Right lobe of liver (tissue), 6 donors: Measurements from ENCODE around the gene GRAMD2A. TPM values are rescaled to one million over a fixed set of nuclear protein-coding genes. Genes with fewer than 3 reads are reported as not detected.

ENCODE experiments used
- ATAC-seq, 4 donors: fragments of 200-7000 bp; cut with Tn5 transposase; one replicate each; pipeline ENCODE4 v1.9.1; 2020; ENCODE audit warnings: mild to moderate bottlenecking in 4 of 4, moderate library complexity in 4 of 4
- DNase-seq, 3 donors: peaks; one replicate each; pipeline ENCODE4 v3.0.0-alpha.2; 2020
- H3K27ac ChIP-seq, 3 donors: fragments of 200-600 bp; one replicate each; pipeline ENCODE4 v1.8.0; 2022
- H3K27me3 ChIP-seq, 2 donors: fragments of 200-600 bp; one replicate each; pipeline ENCODE4 v1.8.0; 2022
- H3K36me3 ChIP-seq, 4 donors: fragments of 200-600 bp; sonication (generic) in 1 of 4; one replicate each; pipeline versions ENCODE4 v1.5.1 to v1.8.0; 2017 to 2022; ENCODE audit warnings: control low read depth in 1 of 4
- H3K4me1 ChIP-seq, 4 donors: fragments of 200-600 bp; sonication (generic) in 1 of 4; one replicate each; pipeline versions ENCODE4 v1.5.1 to v1.8.0; 2017 to 2022; ENCODE audit warnings: control low read depth in 1 of 4
- H3K4me3 ChIP-seq, 3 donors: fragments of 200-600 bp; one replicate each; pipeline ENCODE4 v1.8.0; 2022
- H3K9me3 ChIP-seq, 4 donors: fragments of 200-600 bp; sonication (generic) in 1 of 4; one replicate each; pipeline versions ENCODE4 v1.5.1 to v1.8.0; 2017 to 2022; ENCODE audit warnings: control low read depth in 1 of 4
- POLR2A ChIP-seq: fragments of 450-650 bp; IDR thresholded peaks from one replicate; pipeline ENCODE4 v1.6.1; 2017; ENCODE audit warnings: antibody characterized with exemption, mild to moderate bottlenecking
- whole genome bisulfite sequencing: methylation state at CpG from one replicate; pipeline ENCODE4 v1.1.6; 2018; ENCODE audit warnings: low coverage, low lambda C conversion rate; ENCODE audit not compliant: insufficient coverage; ENCODE audit errors: missing lambda C conversion rate; 5-methylcytosine and 5-hydroxymethylcytosine counted together
- intact Hi-C, 2 donors: fragments of 100-400 bp; cut with DNase I; formaldehyde crosslinking; loops; one replicate each; pipeline versions ENCODE4 v1.11.2 to v1.14.1; 2022
- total RNA-seq, 6 experiments: library from RNA; depleted of rRNA in 2 of 6; stranded (reverse); fragments of >200 nt in 2 of 6; fragmentation: NEBNext Ultra II Directional in 3 of 6; extraction: Animal tissue kit (Norgen Biotek cat#: 25700) in 3 of 6; gene quantifications; one replicate each; pipeline versions ENCODE4 v1.1.0 to v1.2.4, GENCODE V29; 2016 to 2023
- TF ChIP-seq, protein P1 (sequence below), 4 donors: fragments of 200-600 bp in 3 of 4; fragments of 450-650 bp in 1 of 4; IDR thresholded peaks; one replicate each; pipeline versions ENCODE4 v1.5.1 to v1.8.0; 2016 to 2022; ENCODE audit warnings: antibody characterized with exemption in 4 of 4, mild to moderate bottlenecking in 2 of 4
- donor health status: DM: no; HTN: yes; CAD: no.
- donor health status: DM: no; HTN: no; CAD: no.
- donor health status: DM: no; HTN: no; CAD: no.
- donor health status: DM: no; HTN: yes; CAD: no.
- donor health status: DM: no; HTN: yes; CAD: no.

Gene GRAMD2A
- total RNA-seq, 6 experiments from 2014 or later, result not detected

DNA sequence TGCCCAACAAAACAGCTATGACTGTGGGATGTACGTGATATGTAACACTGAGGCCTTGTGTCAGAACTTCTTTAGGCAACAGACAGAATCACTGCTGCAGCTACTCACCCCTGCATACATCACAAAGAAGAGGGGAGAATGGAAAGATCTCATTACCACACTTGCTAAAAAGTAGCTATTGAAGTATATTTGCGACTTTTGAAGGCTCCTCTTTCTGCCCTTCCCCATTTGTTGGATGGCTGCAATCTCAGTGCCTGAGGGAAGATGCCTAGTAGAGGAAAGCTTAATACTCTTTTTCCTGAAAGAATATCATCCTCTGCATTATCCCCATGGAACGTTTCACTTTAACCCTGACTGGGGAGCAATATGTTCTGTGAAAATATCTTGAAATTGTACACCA, 57.5 kb downstream of the GRAMD2A start:
- Histone ChIP-seq H3K4me1 (peaks cover 0 to 11% (median 4%) of the 10 kb centered on the region in 4 donors), H3K27me3 (no peaks in the 10 kb centered on the region), H3K27ac (no peak overlapping the region), H3K36me3 (no peaks in the 10 kb centered on the region), H3K4me3 (no peak overlapping the region), H3K9me3 (no peaks in the 10 kb centered on the region)
- no peak for ATAC-seq
- TF ChIP-seq POLR2A, result no peak
- TF ChIP-seq, protein P1, sequence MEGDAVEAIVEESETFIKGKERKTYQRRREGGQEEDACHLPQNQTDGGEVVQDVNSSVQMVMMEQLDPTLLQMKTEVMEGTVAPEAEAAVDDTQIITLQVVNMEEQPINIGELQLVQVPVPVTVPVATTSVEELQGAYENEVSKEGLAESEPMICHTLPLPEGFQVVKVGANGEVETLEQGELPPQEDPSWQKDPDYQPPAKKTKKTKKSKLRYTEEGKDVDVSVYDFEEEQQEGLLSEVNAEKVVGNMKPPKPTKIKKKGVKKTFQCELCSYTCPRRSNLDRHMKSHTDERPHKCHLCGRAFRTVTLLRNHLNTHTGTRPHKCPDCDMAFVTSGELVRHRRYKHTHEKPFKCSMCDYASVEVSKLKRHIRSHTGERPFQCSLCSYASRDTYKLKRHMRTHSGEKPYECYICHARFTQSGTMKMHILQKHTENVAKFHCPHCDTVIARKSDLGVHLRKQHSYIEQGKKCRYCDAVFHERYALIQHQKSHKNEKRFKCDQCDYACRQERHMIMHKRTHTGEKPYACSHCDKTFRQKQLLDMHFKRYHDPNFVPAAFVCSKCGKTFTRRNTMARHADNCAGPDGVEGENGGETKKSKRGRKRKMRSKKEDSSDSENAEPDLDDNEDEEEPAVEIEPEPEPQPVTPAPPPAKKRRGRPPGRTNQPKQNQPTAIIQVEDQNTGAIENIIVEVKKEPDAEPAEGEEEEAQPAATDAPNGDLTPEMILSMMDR (IDR thresholded peaks at IDR 0.05), result no peak
- 96% methylated on average over 3 of the region's 3 CpGs for WGBS
- intact Hi-C loops, result no loop called here
- DNase-seq, result no peak

DNA sequence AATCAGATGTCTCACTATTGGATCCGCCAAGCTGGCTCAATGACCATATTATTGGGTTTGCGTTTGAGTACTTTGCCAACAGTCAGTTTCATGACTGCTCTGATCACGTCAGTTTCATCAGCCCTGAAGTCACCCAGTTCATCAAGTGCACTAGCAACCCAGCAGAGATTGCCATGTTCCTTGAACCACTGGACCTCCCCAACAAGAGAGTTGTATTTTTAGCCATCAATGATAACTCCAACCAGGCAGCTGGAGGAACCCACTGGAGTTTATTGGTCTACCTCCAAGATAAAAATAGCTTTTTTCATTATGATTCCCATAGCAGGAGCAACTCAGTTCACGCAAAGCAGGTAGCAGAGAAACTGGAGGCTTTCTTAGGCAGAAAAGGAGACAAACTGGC, 57.9 kb downstream of the GRAMD2A start:
- H3K27ac ChIP-seq, result no peak overlapping the region

DNA sequence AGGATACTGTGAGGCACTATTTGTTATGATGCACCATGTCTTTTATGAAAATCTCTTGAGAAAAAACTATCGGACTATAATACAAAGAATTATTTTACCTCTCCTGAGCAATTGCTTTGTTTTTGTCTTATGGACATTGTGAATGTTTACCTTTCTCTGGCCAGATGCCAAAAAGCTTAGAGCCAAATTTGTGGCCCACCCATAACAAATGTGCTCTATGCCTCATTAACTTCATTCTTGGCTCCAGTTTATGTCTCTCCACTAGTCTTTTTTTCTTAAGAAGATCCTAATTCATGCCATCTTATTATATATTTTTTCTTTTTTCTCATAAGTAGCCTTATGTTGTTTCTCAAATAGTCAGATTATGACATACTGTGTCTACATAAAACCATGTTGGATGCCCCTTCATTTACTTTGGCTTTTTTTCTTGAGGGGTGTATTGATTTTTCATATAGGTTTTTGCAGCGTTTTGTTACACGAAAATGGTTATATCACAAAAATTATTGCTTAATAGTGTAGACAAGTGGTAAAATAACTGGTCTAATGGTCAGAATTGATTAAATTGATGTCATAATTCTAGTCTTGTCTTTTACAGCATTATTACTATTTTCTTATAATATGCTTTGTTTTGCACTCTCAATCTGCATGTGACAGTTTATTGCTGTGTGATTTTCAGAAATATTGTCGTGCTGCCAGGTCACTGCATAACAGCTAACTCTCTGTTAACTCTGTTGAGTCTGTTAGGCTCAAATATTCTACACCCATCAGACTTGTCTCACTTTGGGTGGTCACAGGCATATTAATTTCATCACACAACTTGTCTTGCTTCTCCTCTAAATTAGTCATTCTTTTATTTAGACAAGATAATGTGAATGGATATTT, 61.2 kb downstream of the GRAMD2A start:
- no peaks in the 10 kb centered on the region for H3K9me3 ChIP-seq
- H3K27ac ChIP-seq, result no peak overlapping the region
- intact Hi-C loops, result no loop called here
- WGBS, result 86% methylated on average over 4 of the region's 4 CpGs
- ATAC-seq, result no peak
- no peaks in the 10 kb centered on the region for H3K36me3 ChIP-seq
- no peak for DNase-seq
- TF ChIP-seq, protein P1 (IDR thresholded peaks at IDR 0.05), result no peak
- TF ChIP-seq POLR2A, result no peak
- peaks cover 0 to 4% (median under 1%) of the 10 kb centered on the region in 4 donors for H3K4me1 ChIP-seq
- H3K4me3 ChIP-seq, result no peak overlapping the region
- no peaks in the 10 kb centered on the region for H3K27me3 ChIP-seq

More for the DNA sequence above, 57.9 kb downstream of the GRAMD2A start:
- 100% methylated on average over 3 of the region's 4 CpGs for WGBS
- Histone ChIP-seq H3K27me3 (no peaks in the 10 kb centered on the region), H3K9me3 (no peaks in the 10 kb centered on the region), H3K4me1 (peaks cover 0 to 11% (median 4%) of the 10 kb centered on the region in 4 donors), H3K4me3 (no peak overlapping the region), H3K36me3 (no peaks in the 10 kb centered on the region)
- ATAC-seq (no peak), DNase-seq (no peak)
- intact Hi-C loops, result no loop called here
- no peak for TF ChIP-seq POLR2A
- TF ChIP-seq, protein P1 (IDR thresholded peaks at IDR 0.05), result no peak

DNA sequence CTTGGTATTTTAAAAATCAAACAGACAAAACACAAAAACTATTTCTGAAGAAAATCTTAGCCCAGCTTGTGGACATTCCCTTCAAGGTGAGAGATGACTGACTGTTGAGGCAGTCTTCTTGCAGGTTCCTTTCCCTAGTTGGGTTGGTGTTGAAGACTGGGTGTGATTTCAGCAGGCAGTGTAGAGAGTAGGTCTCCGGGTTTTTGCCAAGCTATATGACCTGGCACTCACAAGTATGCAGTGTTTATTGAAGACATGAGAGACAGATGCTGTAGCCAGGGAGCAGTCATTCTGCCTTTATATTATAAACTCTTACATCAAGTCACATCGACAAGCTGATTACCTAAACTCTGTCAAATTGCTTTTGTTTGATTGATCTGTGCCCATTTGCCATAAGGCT, 61.9 kb downstream of the GRAMD2A start:
- no peak overlapping the region for H3K27ac ChIP-seq
- TF ChIP-seq POLR2A, result no peak
- TF ChIP-seq, protein P1 (IDR thresholded peaks at IDR 0.05), result no peak
- DNase-seq (no peak), ATAC-seq (no peak)
- no peak overlapping the region for H3K4me3 ChIP-seq
- no peaks in the 10 kb centered on the region for H3K27me3 ChIP-seq
- WGBS, result 78% methylated on average over 1 of the region's 2 CpGs
- no peaks in the 10 kb centered on the region for H3K9me3 ChIP-seq
- H3K36me3 ChIP-seq, result no peaks in the 10 kb centered on the region
- H3K4me1 ChIP-seq, result no peaks in the 10 kb centered on the region
- intact Hi-C loops, result no loop called here
